Upper lobe of left lung (tissue), 6 donors: Measurements from ENCODE around the gene EFNA5. TPM values are rescaled to one million over a fixed set of nuclear protein-coding genes. Genes with fewer than 3 reads are reported as not detected.

Experiments
- ATAC-seq, 2 donors: fragments of 200-7000 bp; cut with Tn5 transposase; one replicate each; pipeline ENCODE4 v1.9.1; 2022; ENCODE audit warnings: mild to moderate bottlenecking in 2 of 2, moderate library complexity in 2 of 2; ENCODE audit not compliant: low FRiP score in 2 of 2
- DNase-seq, 2 donors: peaks; one replicate each; pipeline ENCODE4 v3.0.0-alpha.2; 2019 to 2020
- H3K27ac ChIP-seq, 4 donors: fragments of 200-600 bp; sonication (generic); one replicate each; pipeline ENCODE4 v1.5.1; 2016 to 2019
- H3K27me3 ChIP-seq, 4 donors: fragments of 200-600 bp; sonication (generic); one replicate each; pipeline ENCODE4 v1.5.1; 2017 to 2019
- H3K36me3 ChIP-seq, 4 donors: fragments of 200-600 bp; sonication (generic); one replicate each; pipeline ENCODE4 v1.5.1; 2016 to 2019
- H3K4me1 ChIP-seq, 4 donors: fragments of 200-600 bp; sonication (generic); one replicate each; pipeline ENCODE4 v1.5.1; 2018 to 2019
- H3K4me3 ChIP-seq, 4 donors: fragments of 200-600 bp; sonication (generic); one replicate each; pipeline ENCODE4 v1.5.1; 2017 to 2019; ENCODE audit warnings: mild to moderate bottlenecking in 2 of 4, moderate library complexity in 1 of 4
- H3K9me3 ChIP-seq, 4 donors: fragments of 200-600 bp; sonication (generic); one replicate each; pipeline ENCODE4 v1.5.1; 2018 to 2019
- CTCF ChIP-seq, 6 experiments: fragments of 450-650 bp in 4 of 6; fragments of 200-600 bp in 2 of 6; sonication (generic) in 2 of 6; IDR thresholded peaks; one replicate each; pipeline ENCODE4 v1.5.1; 2016 to 2019; ENCODE audit warnings: antibody characterized with exemption in 6 of 6
- EP300 ChIP-seq, 4 donors: sonication (generic); formaldehyde crosslinking; IDR thresholded peaks; one replicate each; pipeline ENCODE4 v1.5.1; 2017; ENCODE audit warnings: antibody characterized with exemption in 4 of 4, control low read depth in 2 of 4
- POLR2A ChIP-seq, 4 donors: fragments of 450-650 bp; IDR thresholded peaks; one replicate each; pipeline ENCODE4 v1.5.1; 2016 to 2017; ENCODE audit warnings: antibody characterized with exemption in 4 of 4, mild to moderate bottlenecking in 2 of 4
- POLR2AphosphoS5 ChIP-seq, 2 donors: sonication (generic); formaldehyde crosslinking; IDR thresholded peaks; one replicate each; pipeline ENCODE4 v1.5.1; 2017; ENCODE audit warnings: antibody characterized with exemption in 2 of 2
- WGBS, 2 donors: methylation state at CpG; one replicate each; pipeline ENCODE4 v1.1.5; 2017 to 2018; 5-methylcytosine and 5-hydroxymethylcytosine counted together
- total RNA-seq, 6 donors: library from RNA; depleted of rRNA in 4 of 6; stranded (reverse); fragments of >200 nt in 4 of 6; gene quantifications; one replicate each; pipeline versions ENCODE4 v1.1.0 to v1.2.1, GENCODE V29; 2016 to 2021
- donor health status: DM: no; HTN: no; CAD: no; lungs with moderate emphysema.
- donor health status: DM: no; HTN: yes; CAD: no; lungs with severe emphysema.

EFNA5 gene
- total RNA-seq, 6 donors from 2014 or later, result 4.1 to 41.9 (median 7.3) TPM

DNA sequence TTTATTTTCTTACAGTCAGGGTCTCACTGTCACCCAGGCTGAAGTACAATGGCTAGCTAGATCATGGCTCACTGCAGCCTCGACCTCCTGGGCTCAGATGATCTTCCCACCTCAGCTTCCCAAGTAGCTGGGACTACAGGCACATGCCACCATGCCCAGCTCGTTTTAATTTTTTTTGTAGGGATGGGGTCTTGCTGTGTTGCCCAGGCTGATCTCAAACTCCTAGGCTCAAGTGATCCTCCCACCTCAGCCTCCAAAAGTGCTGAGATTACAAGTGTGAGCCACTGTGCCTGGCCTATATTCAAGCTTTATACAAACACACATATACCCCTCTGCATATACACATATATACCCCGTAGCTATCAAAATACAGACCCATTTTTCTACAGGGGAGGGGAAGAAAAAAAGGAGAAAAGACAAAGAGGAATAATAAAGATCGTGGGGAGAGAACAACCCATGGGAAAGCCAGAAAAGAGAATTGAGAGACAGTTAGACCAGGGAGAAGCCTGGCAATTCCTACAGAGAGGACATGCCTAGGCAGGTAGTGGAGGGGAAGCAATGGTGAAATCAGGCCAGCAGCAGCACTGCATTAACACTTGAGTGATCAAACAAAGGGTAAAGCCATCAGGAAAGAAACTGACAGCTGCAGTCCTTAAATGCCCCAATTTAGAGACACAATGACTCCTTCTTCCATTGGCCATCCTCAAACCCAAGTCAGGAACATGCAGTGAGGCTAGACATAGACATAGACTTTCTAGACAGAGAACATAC is 102.7 kb downstream of the EFNA5 start:
- Histone ChIP-seq H3K36me3 (no peaks in the 10 kb centered on the region), H3K4me3 (no peak overlapping the region), H3K27me3 (no peaks in the 10 kb centered on the region), H3K4me1 (peaks cover 11 to 19% (median 15%) of the 10 kb centered on the region in 4 donors), H3K27ac (no peak overlapping the region), H3K9me3 (no peaks in the 10 kb centered on the region)
- DNase-seq (no peak), ATAC-seq (no peak)
- WGBS, 2 donors, result 82 to 86% methylated on average over 4 of the region's 4 CpGs
- TF ChIP-seq CTCF (IDR thresholded peaks at IDR 0.05) (no peak), POLR2AphosphoS5 (IDR thresholded peaks at IDR 0.05) (no peak), EP300 (IDR thresholded peaks at IDR 0.05) (no peak), POLR2A (IDR thresholded peaks at IDR 0.05) (no peak)

DNA sequence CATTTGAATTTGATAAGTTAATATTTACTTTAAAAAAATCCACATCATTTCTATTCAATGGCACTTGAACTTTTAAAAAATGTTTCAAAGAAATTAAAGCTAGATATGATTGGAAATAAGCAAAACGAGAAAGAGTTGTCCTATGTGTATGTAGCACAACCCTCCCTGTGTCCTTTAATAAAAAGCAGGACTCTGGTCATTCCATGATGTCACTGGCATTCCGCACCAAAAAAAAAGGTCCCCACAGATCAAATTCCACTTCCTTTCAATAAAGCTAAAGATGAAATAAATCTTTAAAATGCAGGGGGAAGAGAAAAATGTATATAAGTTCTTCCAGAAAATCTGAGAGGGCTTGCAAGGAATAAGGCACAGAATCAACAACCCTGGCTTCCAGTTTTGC is 103.8 kb downstream of the EFNA5 start:
- DNase-seq (no peak), ATAC-seq (no peak)
- no peak overlapping the region for H3K27ac ChIP-seq
- peaks cover 11 to 14% (median 12%) of the 10 kb centered on the region in 4 donors for H3K4me1 ChIP-seq
- no peak overlapping the region for H3K4me3 ChIP-seq
- no peaks in the 10 kb centered on the region for H3K27me3 ChIP-seq
- WGBS, 2 donors, result 63 to 69% methylated on average over 2 of the region's 2 CpGs
- no peaks in the 10 kb centered on the region for H3K36me3 ChIP-seq
- no peaks in the 10 kb centered on the region for H3K9me3 ChIP-seq
- no peak for TF ChIP-seq CTCF (IDR thresholded peaks at IDR 0.05)
- TF ChIP-seq POLR2AphosphoS5 (IDR thresholded peaks at IDR 0.05), result no peak
- no peak for TF ChIP-seq EP300 (IDR thresholded peaks at IDR 0.05)
- TF ChIP-seq POLR2A (IDR thresholded peaks at IDR 0.05), result no peak

- peaks cover 4 to 5% (median 5%) of the 10 kb centered on the region in 4 donors for H3K4me1 ChIP-seq
- H3K4me3 ChIP-seq, result no peak overlapping the region
- H3K9me3 ChIP-seq, result no peaks in the 10 kb centered on the region
- DNase-seq (no peak), ATAC-seq (no peak)
- H3K27me3 ChIP-seq, result no peaks in the 10 kb centered on the region
- H3K27ac ChIP-seq, result no peak overlapping the region
- no peak for TF ChIP-seq POLR2AphosphoS5 (IDR thresholded peaks at IDR 0.05)
- no peak for TF ChIP-seq POLR2A (IDR thresholded peaks at IDR 0.05)
- TF ChIP-seq EP300 (IDR thresholded peaks at IDR 0.05), result no peak
- no peak for TF ChIP-seq CTCF (IDR thresholded peaks at IDR 0.05)
- H3K36me3 ChIP-seq, result no peaks in the 10 kb centered on the region
- WGBS, 2 donors, result 69 to 70% methylated on average over 10 of the region's 10 CpGs
Measured at GRCh38 chr5:107565791-107566767, 104.7 kb downstream of the EFNA5 start.

DNA sequence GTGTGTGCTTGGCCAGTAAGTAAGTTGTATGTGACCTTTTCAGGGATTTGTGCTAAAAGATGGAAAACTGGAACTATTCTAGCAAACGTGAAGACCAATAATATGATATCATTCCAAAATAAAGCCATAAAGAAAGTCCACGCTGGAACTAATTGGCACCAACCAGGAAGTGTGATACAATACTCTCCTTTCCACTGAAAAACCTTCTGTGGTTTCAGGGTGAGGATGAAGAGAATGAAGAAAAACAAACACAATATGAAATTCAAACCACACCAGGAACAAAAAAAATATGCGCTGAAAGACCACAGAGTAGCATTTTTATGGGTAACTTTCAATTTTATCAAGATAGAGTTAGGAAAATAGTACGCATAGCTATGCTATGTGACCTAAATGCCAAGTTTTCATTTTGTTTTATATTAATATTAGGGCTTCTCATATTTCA is 105.8 kb downstream of the EFNA5 start:
- DNase-seq (no peak), ATAC-seq (no peak)
- Histone ChIP-seq H3K4me1 (no peaks in the 10 kb centered on the region), H3K4me3 (no peak overlapping the region), H3K27ac (no peak overlapping the region), H3K27me3 (no peaks in the 10 kb centered on the region), H3K9me3 (no peaks in the 10 kb centered on the region), H3K36me3 (no peaks in the 10 kb centered on the region)
- TF ChIP-seq EP300 (IDR thresholded peaks at IDR 0.05) (no peak), POLR2AphosphoS5 (IDR thresholded peaks at IDR 0.05) (no peak), POLR2A (IDR thresholded peaks at IDR 0.05) (no peak), CTCF (IDR thresholded peaks at IDR 0.05) (no peak)
- 80% methylated on average over 4 of the region's 4 CpGs for WGBS, 2 donors
